GM23338 (cell line): ENCODE results near the gene RPA1. TPM values are rescaled to one million over a fixed set of nuclear protein-coding genes. Genes with fewer than 3 reads are reported as not detected.

Source experiments
- ATAC-seq: fragments of 200-7000 bp; cut with Tn5 transposase; 3 replicates; pipeline ENCODE4 v1.9.1; 2020
- DNase-seq: peaks from one replicate; pipeline ENCODE4 v3.0.0-alpha.2; 2015; ENCODE audit warnings: low spot score
- H2AFZ ChIP-seq: fragments of 200-600 bp; sonication (generic); 2 replicates; pipeline ENCODE4 v1.8.0; 2016; ENCODE audit warnings: antibody characterized with exemption, mild to moderate bottlenecking, moderate library complexity
- H3F3A ChIP-seq: fragments of 200-600 bp; sonication (generic); replicated peaks from 2 replicates; pipeline ENCODE4 v1.8.0; 2017; ENCODE audit warnings: antibody characterized with exemption, mixed run types, low read depth
- H3K27ac ChIP-seq: fragments of 200-600 bp; sonication (generic); 2 replicates; pipeline ENCODE4 v1.6.1; 2016; ENCODE audit warnings: low read depth
- H3K27me3 ChIP-seq: fragments of 200-600 bp; sonication (generic); 2 replicates; pipeline ENCODE4 v1.8.0; 2016; ENCODE audit warnings: mild to moderate bottlenecking, mixed run types, moderate library complexity; ENCODE audit not compliant: insufficient read depth
- H3K36me3 ChIP-seq: fragments of 200-600 bp; sonication (generic); 2 replicates; pipeline ENCODE4 v1.8.0; 2016; ENCODE audit warnings: mild to moderate bottlenecking; ENCODE audit not compliant: insufficient read depth
- H3K4me1 ChIP-seq: fragments of 200-600 bp; sonication (generic); 2 replicates; pipeline ENCODE4 v1.8.0; 2016; ENCODE audit warnings: mild to moderate bottlenecking, moderate library complexity; ENCODE audit not compliant: insufficient read depth
- H3K4me2 ChIP-seq: fragments of 200-600 bp; sonication (generic); 2 replicates; pipeline ENCODE4 v1.7.1; 2017; ENCODE audit warnings: mixed run types
- H3K4me3 ChIP-seq: fragments of 200-600 bp; sonication (generic); 2 replicates; pipeline ENCODE4 v1.6.1; 2016; ENCODE audit warnings: mixed run types
- H3K79me2 ChIP-seq: fragments of 200-600 bp; sonication (generic); replicated peaks from 2 replicates; pipeline ENCODE4 v1.8.0; 2017; ENCODE audit warnings: mild to moderate bottlenecking; ENCODE audit not compliant: insufficient read depth
- H3K9me2 ChIP-seq: fragments of 200-600 bp; sonication (generic); 2 replicates; pipeline ENCODE4 v1.8.0; 2017; ENCODE audit not compliant: insufficient read depth
- H4K20me1 ChIP-seq: fragments of 200-600 bp; sonication (generic); replicated peaks from 2 replicates; pipeline ENCODE4 v1.8.0; 2017; ENCODE audit warnings: mild to moderate bottlenecking; ENCODE audit not compliant: insufficient read depth
- H3K27ac Mint-ChIP-seq: 2 replicates; pipeline ENCODE4 v1.8.0; 2020; ENCODE audit warnings: inconsistent platforms, mild to moderate bottlenecking, moderate library complexity, mixed read lengths
- H3K27me3 Mint-ChIP-seq: 3 replicates; pipeline ENCODE4 v1.8.0; 2022; ENCODE audit warnings: low read depth, mild to moderate bottlenecking, moderate library complexity, mixed read lengths, inconsistent platforms; ENCODE audit not compliant: insufficient read depth, poor library complexity
- H3K36me3 Mint-ChIP-seq: 3 replicates; pipeline ENCODE4 v1.8.0; 2021; ENCODE audit warnings: low read depth, mild to moderate bottlenecking, inconsistent platforms, moderate library complexity, mixed read lengths
- H3K4me1 Mint-ChIP-seq: 3 replicates; pipeline ENCODE4 v1.8.0; 2020; ENCODE audit warnings: mild to moderate bottlenecking, inconsistent platforms, mixed read lengths
- H3K4me3 Mint-ChIP-seq: 3 replicates; pipeline ENCODE4 v1.8.0; 2021; ENCODE audit warnings: moderate library complexity, mild to moderate bottlenecking, inconsistent platforms, mixed read lengths
- H3K9me3 Mint-ChIP-seq: 3 replicates; pipeline ENCODE4 v1.8.0; 2020; ENCODE audit warnings: moderate library complexity, mild to moderate bottlenecking, inconsistent platforms, mixed read lengths
- EZH2phosphoT487 ChIP-seq: fragments of 200-600 bp; sonication (generic); IDR thresholded peaks from one replicate; pipeline ENCODE4 v1.8.1; 2018; ENCODE audit warnings: antibody characterized with exemption; ENCODE audit not compliant: unreplicated experiment
- NANOG ChIP-seq: IDR thresholded peaks from 2 replicates; pipeline ENCODE4 v1.6.1; 2016; ENCODE audit warnings: antibody characterized with exemption, borderline replicate concordance
- ZNF331 ChIP-seq: fragments of 250-450 bp; sonication (Bioruptor Pico); IDR thresholded peaks from 2 replicates; pipeline ENCODE4 v1.5.0; 2020; ENCODE audit warnings: low read depth, mild to moderate bottlenecking, moderate library complexity
- polyA plus RNA-seq: library from polyadenylated mRNA; unstranded; fragments of >200 nt; fragmentation: Nextera tagmentation; extraction: Ambion mirVana; gene quantifications from 2 replicates; pipeline ENCODE4 v1.2.1, GENCODE V29; 2016
- total RNA-seq: library from RNA; depleted of rRNA; stranded (reverse); fragments of >200 nt; shearing (Covaris generic); gene quantifications from 2 replicates; pipeline ENCODE4 v1.2.3, GENCODE V29; 2014
- TF ChIP-seq, protein P1 (sequence below): IDR thresholded peaks from one replicate; pipeline ENCODE4 v1.6.1; 2018; ENCODE audit warnings: antibody characterized with exemption; ENCODE audit not compliant: unreplicated experiment
- TF ChIP-seq, protein P2 (sequence below), 2 experiments: fragments of 200-600 bp in 1 of 2; sonication (generic) in 1 of 2; conservative IDR thresholded peaks; 2 replicates each; pipeline versions ENCODE4 v1.5.1 to v1.6.1; 2016 to 2017; ENCODE audit warnings: antibody characterized with exemption in 2 of 2, low read depth in 2 of 2, mild to moderate bottlenecking in 2 of 2, moderate library complexity in 1 of 2

The RPA1 gene
- total and polyA plus RNA-seq, 2 experiments from 2014 or later = 33.7 to 52.1 TPM

DNA sequence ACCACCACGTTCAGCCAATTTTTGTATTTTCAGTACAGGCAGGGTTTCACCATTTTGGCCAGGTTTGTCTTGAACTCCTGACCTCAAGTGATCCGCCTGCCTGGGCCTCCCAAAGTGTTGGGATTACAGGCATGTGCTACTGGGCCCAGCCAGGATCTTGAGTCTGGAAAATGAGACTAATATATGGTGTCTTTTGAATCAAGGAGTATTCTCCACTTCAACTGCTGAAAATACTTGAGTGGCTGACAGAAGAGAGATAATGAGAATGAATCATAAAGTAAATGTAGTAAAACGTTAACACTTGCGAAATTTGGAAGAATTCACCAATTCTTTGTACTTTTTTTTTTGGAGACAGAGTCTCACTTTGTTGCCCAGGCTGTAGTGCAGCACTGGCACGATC is 16.7 kb upstream of the RPA1 start:
- no peaks in the 10 kb centered on the region; the same call in 2 of the 3 replicates for H3K4me1 Mint-ChIP-seq
- TF ChIP-seq EZH2phosphoT487 (no peak), NANOG (no peak)
- TF ChIP-seq, protein P1, sequence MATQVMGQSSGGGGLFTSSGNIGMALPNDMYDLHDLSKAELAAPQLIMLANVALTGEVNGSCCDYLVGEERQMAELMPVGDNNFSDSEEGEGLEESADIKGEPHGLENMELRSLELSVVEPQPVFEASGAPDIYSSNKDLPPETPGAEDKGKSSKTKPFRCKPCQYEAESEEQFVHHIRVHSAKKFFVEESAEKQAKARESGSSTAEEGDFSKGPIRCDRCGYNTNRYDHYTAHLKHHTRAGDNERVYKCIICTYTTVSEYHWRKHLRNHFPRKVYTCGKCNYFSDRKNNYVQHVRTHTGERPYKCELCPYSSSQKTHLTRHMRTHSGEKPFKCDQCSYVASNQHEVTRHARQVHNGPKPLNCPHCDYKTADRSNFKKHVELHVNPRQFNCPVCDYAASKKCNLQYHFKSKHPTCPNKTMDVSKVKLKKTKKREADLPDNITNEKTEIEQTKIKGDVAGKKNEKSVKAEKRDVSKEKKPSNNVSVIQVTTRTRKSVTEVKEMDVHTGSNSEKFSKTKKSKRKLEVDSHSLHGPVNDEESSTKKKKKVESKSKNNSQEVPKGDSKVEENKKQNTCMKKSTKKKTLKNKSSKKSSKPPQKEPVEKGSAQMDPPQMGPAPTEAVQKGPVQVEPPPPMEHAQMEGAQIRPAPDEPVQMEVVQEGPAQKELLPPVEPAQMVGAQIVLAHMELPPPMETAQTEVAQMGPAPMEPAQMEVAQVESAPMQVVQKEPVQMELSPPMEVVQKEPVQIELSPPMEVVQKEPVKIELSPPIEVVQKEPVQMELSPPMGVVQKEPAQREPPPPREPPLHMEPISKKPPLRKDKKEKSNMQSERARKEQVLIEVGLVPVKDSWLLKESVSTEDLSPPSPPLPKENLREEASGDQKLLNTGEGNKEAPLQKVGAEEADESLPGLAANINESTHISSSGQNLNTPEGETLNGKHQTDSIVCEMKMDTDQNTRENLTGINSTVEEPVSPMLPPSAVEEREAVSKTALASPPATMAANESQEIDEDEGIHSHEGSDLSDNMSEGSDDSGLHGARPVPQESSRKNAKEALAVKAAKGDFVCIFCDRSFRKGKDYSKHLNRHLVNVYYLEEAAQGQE = no peak
- TF ChIP-seq, protein P2, sequence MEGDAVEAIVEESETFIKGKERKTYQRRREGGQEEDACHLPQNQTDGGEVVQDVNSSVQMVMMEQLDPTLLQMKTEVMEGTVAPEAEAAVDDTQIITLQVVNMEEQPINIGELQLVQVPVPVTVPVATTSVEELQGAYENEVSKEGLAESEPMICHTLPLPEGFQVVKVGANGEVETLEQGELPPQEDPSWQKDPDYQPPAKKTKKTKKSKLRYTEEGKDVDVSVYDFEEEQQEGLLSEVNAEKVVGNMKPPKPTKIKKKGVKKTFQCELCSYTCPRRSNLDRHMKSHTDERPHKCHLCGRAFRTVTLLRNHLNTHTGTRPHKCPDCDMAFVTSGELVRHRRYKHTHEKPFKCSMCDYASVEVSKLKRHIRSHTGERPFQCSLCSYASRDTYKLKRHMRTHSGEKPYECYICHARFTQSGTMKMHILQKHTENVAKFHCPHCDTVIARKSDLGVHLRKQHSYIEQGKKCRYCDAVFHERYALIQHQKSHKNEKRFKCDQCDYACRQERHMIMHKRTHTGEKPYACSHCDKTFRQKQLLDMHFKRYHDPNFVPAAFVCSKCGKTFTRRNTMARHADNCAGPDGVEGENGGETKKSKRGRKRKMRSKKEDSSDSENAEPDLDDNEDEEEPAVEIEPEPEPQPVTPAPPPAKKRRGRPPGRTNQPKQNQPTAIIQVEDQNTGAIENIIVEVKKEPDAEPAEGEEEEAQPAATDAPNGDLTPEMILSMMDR (conservative IDR thresholded peaks at IDR 0.05; ENCODE audit: low read depth in 2 of 2) = no peak
- Histone ChIP-seq H3K4me3 (no peak overlapping the region), H3K4me1 (no peaks in the 10 kb centered on the region), H3K9me2 (no peaks in the 10 kb centered on the region), H3K4me2 (no peak overlapping the region), H3K36me3 (no peaks in the 10 kb centered on the region), H3F3A (no peaks in the 10 kb centered on the region), H3K79me2 (0 out of 2 replicates have a peak, but pooled peaks cover 11% of the 10 kb centered on the region), H3K27ac (no peak overlapping the region), H2AFZ (no peak overlapping the region), H4K20me1 (peaks cover 3% of the 10 kb centered on the region; the same call in 1 of the 2 replicates), H3K27me3 (no peaks in the 10 kb centered on the region)
- H3K9me3 Mint-ChIP-seq = no peaks in the 10 kb centered on the region
- ATAC-seq (no peak), DNase-seq (no peak)
- H3K36me3 Mint-ChIP-seq = peaks cover 33% of the 10 kb centered on the region
- no peak overlapping the region for H3K4me3 Mint-ChIP-seq
- no peaks in the 10 kb centered on the region for H3K27me3 Mint-ChIP-seq
- H3K27ac Mint-ChIP-seq = no peak overlapping the region

DNA sequence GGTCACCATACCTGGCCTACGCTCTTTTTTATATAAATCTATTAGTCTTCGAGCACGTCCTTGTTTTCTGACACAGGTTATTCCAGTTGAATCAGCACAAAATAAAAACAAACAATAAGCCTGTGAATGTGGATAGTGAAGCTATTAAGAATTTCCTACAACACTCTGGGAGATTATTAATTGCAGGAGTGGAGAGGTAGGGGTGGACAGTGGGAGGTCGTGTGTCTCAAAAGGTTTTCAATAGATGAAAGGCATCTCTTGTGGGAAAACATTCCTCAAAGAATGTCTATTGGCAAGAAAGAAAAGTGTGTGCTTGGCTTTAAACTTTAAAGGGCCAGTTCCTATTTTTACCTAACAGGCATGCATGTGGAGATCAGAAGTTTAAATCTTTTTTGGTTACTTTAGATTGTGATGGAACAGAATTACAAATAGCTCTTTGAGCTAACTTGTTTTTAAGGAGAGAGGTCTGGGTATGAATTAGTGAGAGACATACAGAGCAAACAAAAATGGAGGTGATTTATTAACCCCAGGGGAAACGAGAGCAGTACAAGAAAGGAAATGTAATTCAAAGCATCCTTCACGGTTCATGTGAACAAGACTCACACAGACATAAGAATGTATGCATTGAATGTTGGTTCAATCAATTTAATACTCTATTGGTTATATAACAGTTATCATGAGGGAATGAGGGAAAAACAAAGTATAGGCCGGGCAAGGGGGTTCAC is 9.1 kb upstream of the RPA1 start:
- Mint-ChIP-seq H3K4me1 (peaks cover 4% of the 10 kb centered on the region), H3K27ac (no peak overlapping the region), H3K9me3 (no peaks in the 10 kb centered on the region), H3K27me3 (no peaks in the 10 kb centered on the region), H3K4me3 (no peak overlapping the region), H3K36me3 (peaks cover 47% of the 10 kb centered on the region)
- Histone ChIP-seq H3F3A (0 out of 2 replicates have a peak, but pooled peaks cover 2% of the 10 kb centered on the region), H3K4me2 (no peak overlapping the region), H3K27me3 (no peaks in the 10 kb centered on the region), H3K9me2 (no peaks in the 10 kb centered on the region), H3K27ac (no peak overlapping the region), H3K4me1 (no peaks in the 10 kb centered on the region), H4K20me1 (no peaks in the 10 kb centered on the region; the same call in none of the 2 replicates), H3K4me3 (no peak overlapping the region), H3K36me3 (peaks cover 4% of the 10 kb centered on the region), H2AFZ (no peak overlapping the region), H3K79me2 (peaks cover 27% of the 10 kb centered on the region)
- ATAC-seq (no peak), DNase-seq (no peak)
- no peak for TF ChIP-seq ZNF331 (CRISPR knock-in tag)
- TF ChIP-seq EZH2phosphoT487 = no peak
- no peak for TF ChIP-seq NANOG
- TF ChIP-seq, protein P1 = no peak
